GM12873 (cell line): Measurements from ENCODE around the gene PCBP3.

Source experiments
- TF ChIP-seq, protein P1 (sequence below): IDR thresholded peaks from 2 replicates; pipeline ENCODE4 v1.5.1; 2012; ENCODE audit warnings: low read depth, mild to moderate bottlenecking, moderate library complexity, low read length, control low read depth; ENCODE audit not compliant: insufficient read depth; ENCODE audit errors: missing control alignments

The PCBP3 gene

DNA sequence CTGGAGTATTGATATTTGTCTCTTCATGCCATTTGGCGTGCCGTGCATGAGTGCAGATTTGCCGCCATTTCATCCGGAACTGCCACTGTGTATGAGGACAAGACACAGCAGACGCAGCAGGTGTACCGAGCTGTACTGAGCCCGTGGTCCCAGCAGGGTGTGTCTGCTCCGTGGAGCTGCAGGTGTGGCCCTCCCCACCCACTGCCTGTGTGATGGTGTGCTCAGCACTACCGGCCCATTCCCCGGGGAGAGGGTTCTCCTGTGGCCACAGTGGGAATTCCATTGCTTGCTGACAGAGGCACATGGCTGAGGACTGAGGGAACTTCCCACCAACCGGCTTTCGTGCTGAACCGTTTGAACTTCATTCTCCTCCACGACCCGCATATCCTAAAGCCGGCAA, 303.8 kb downstream of the PCBP3 start:
- TF ChIP-seq, protein P1, sequence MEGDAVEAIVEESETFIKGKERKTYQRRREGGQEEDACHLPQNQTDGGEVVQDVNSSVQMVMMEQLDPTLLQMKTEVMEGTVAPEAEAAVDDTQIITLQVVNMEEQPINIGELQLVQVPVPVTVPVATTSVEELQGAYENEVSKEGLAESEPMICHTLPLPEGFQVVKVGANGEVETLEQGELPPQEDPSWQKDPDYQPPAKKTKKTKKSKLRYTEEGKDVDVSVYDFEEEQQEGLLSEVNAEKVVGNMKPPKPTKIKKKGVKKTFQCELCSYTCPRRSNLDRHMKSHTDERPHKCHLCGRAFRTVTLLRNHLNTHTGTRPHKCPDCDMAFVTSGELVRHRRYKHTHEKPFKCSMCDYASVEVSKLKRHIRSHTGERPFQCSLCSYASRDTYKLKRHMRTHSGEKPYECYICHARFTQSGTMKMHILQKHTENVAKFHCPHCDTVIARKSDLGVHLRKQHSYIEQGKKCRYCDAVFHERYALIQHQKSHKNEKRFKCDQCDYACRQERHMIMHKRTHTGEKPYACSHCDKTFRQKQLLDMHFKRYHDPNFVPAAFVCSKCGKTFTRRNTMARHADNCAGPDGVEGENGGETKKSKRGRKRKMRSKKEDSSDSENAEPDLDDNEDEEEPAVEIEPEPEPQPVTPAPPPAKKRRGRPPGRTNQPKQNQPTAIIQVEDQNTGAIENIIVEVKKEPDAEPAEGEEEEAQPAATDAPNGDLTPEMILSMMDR, result no peak

DNA sequence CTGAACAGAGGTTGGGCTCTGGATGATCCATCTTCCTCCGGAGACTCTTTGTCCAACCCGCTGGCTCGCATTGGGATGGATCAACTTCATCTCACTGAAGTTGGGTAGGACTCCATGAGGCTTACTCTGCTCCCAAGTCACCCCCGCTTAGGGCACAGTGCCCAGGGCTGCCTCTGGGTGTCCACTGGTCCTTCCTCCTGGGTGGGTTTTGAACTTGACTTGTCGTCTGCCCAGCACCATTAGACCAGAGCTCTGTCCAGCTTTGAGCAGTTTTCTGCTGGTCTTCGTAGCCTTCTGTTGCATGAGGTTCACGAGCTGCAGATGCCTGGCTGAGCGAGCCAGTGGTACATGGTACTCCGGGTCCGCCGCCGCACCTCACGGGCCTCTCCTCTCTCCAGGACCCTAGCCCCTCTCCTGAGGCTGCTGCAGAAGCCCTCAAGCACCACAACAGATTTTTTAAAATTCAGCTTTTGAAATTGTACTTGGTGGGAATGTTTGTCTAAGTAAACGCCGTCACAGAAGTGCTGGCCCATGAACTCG, 304.3 kb downstream of the PCBP3 start:
- TF ChIP-seq, protein P1, result no peak

DNA sequence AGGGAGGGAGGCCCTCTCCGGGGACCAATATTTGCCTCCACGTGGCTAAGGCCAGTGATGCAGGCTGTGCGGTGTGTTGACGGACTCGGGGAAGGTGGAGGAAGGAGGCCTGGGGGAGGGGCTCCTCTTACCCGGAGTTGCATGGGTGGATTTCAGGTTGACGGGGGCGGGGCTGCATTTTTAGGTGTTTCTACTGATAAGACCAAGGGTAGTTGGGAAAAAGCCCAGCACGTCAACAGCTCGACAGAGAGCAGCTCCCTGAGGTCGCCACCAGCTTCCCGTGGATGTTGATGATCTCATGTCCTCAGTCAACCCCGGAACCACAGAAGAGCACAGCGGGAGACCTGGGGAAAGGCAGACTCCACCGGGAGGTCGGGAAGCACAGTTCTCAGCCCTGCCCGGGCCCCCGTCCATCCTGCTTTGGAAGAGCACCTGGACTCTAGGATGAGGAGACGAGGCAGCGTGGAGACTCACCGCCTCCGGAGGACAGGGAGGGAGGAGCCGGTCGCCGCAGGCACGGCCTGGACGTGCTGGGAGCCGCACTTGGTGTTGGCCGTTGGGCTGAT, 305.1 kb downstream of the PCBP3 start:
- TF ChIP-seq, protein P1, result no peak

- TF ChIP-seq, protein P1, result no peak
These were observed 306.6 kb downstream of the PCBP3 start for GRCh38 chr21:45949928-45950739.

DNA sequence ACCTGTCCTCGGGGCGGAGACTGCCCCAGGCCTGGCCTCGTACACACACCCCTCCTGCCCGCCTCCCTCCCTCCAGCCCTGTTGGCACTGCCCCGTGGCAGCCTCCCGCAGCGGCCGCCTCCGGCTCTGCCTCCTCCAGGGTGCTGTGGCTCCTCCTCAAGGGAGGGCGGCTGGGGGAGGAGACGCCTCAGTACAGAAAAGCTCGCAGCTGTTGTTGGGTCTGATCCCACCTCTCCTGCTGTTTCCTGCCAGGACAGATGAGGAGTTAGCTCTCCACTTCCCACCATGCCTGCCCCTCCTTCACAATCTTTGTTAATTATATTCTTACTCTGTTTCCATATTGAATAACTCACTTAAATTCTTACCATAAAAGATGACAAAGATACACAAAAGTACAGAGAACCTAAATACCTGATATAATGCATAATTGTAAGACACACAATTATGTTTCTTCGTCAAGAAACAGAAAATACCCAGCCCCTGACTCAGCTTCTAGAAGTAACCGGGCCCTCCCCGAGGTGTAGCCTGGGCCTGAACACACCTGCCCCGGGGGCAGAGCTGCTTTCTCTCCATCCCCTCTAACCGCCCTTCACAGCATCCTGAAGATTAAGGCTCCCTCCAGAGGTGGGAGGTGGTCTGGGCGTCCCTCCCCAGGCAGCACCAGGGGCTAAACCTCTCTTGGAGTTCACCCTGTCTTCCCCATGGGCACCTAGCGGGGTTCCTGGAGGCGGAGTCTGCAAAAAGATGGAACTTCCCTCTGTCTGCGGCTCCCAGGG, 307.4 kb downstream of the PCBP3 start:
- TF ChIP-seq, protein P1, result no peak

DNA sequence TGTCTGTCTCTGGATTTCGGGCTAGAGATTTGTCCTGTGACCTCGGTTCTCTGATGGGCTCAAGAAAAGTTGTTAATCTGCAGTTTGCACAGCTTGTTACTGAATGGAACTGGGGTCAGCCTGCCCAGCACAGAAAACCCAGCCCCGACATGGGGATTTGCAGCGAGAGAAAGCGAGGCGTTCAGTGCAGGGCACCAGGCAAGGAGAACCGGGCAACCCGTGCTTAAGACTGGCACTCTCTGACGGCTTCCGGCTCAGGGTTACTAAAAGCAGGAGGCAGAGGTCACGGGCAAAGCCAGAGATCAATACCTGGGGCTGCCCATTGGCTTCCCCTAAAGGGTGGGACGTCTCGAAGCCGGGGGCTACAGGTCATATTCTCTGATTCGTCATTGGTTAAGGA, 308.2 kb downstream of the PCBP3 start:
- TF ChIP-seq, protein P1, result no peak

GRCh38 chr21:45952974-45953373, 309.4 kb downstream of the PCBP3 start:
- TF ChIP-seq, protein P1, result no peak
